ENCODE measurements around the gene RRP1B.

RRP1B gene

GRCh38 chr21:43658769-43659135 lies 608 bp upstream of the RRP1B start:
- H3K4me3 ChIP-seq (ENCODE audit: low read length), result peak overlapping the region; percentile 43
- no peak for TF ChIP-seq CTCF (conservative IDR thresholded peaks at IDR 0.05; ENCODE audit: low read depth, low read length)
- DNase-seq (ENCODE audit: low read depth), result no peak

GRCh38 chr21:43662286-43662685 lies 2.9 kb downstream of the RRP1B start:
- TF ChIP-seq CTCF (conservative IDR thresholded peaks at IDR 0.05; ENCODE audit: low read depth, low read length), result no peak
- no peak overlapping the region for H3K4me3 ChIP-seq (ENCODE audit: low read length)
- DNase-seq (ENCODE audit: low read depth), result no peak

GRCh38 chr21:43663033-43663432 lies 3.7 kb downstream of the RRP1B start:
- no peak overlapping the region for H3K4me3 ChIP-seq (ENCODE audit: low read length)

GRCh38 chr21:43664358-43664757 lies 5.0 kb downstream of the RRP1B start:
- no peak for DNase-seq (ENCODE audit: low read depth)
- H3K4me3 ChIP-seq (ENCODE audit: low read length), result no peak overlapping the region
- TF ChIP-seq CTCF (conservative IDR thresholded peaks at IDR 0.05; ENCODE audit: low read depth, low read length), result no peak

More at GRCh38 chr21:43663033-43663432, 3.7 kb downstream of the RRP1B start:
- DNase-seq (ENCODE audit: low read depth), result no peak
- TF ChIP-seq CTCF (conservative IDR thresholded peaks at IDR 0.05; ENCODE audit: low read depth, low read length), result no peak

- TF ChIP-seq CTCF (conservative IDR thresholded peaks at IDR 0.05; ENCODE audit: low read depth, low read length), result no peak
- no peak for DNase-seq (ENCODE audit: low read depth)
- H3K4me3 ChIP-seq (ENCODE audit: low read length), result no peak overlapping the region
Observed at GRCh38 chr21:43665879-43666278, 6.5 kb downstream of the RRP1B start.

- no peak overlapping the region for H3K4me3 ChIP-seq (ENCODE audit: low read length)
- DNase-seq (ENCODE audit: low read depth), result peak; percentile 68
- TF ChIP-seq CTCF (conservative IDR thresholded peaks at IDR 0.05; ENCODE audit: low read depth, low read length), result no peak
Observed at GRCh38 chr21:43667191-43667904, 8.0 kb downstream of the RRP1B start.

- DNase-seq (ENCODE audit: low read depth), result no peak
- no peak for TF ChIP-seq CTCF (conservative IDR thresholded peaks at IDR 0.05; ENCODE audit: low read depth, low read length)
- H3K4me3 ChIP-seq (ENCODE audit: low read length), result no peak overlapping the region
Observed at GRCh38 chr21:43669828-43670605, 10.7 kb downstream of the RRP1B start.

Data from retinal pigment epithelial cell (primary cell).